ENCODE results near the gene ZEB1. TPM values are rescaled to one million over a fixed set of nuclear protein-coding genes. Genes with fewer than 3 reads are reported as not detected.

The ZEB1 gene
- total and polyA plus RNA-seq, 9 of the 15 experiments (the other 6 are each of a cell fraction or from before 2014, with no cell fraction given) = 2.1 to 8.4 (median 4.9) TPM

- no peak for TF ChIP-seq HOMEZ (CRISPR knock-in tag; IDR thresholded peaks at IDR 0.05)
Measured at GRCh38 chr10:31314256-31315150, 4.5 kb upstream of the ZEB1 start (continued).

- H3K9me3 ChIP-seq (replicated peaks; ENCODE audit: control insufficient read depth, insufficient read depth, low read depth, low read length) = no peaks in the 10 kb centered on the region
- in situ Hi-C loops (cut with MboI) = no loop called here
- FAIRE-seq (no peak), DNase-seq (ENCODE audit: extremely low read depth in 1 of 4, low spot score in 3 of 4) (no peak), ATAC-seq (no peak)
- peaks cover 8% of the 10 kb centered on the region; the same call in 2 of the 3 replicates for H3K79me2 ChIP-seq (ENCODE audit: control insufficient read depth, insufficient read depth, low read length)
- peaks cover 0 to 2% of the 10 kb centered on the region in 2 experiments; a peak in 2 of 5 replicates for H3K27me3 ChIP-seq (ENCODE audit: control insufficient read depth in 2 of 2, insufficient read depth in 2 of 2, low read length in 2 of 2)
- ChIA-PET CTCF (ENCODE audit: low intra/inter-chr PET ratio) (no interaction called here), POLR2A (no interaction called here)
- H3K36me3 ChIP-seq (ENCODE audit: control insufficient read depth, insufficient read depth, low read length) = no peaks in the 10 kb centered on the region
- H3K9me1 ChIP-seq (ENCODE audit: control insufficient read depth, insufficient read depth, low read length) = no peaks in the 10 kb centered on the region
- WGBS (ENCODE audit: insufficient coverage, low coverage, missing lambda C conversion rate) = 25% methylated on average over 4 of the region's 4 CpGs
- H3K9ac ChIP-seq (ENCODE audit: insufficient read depth in 1 of 2, low read depth in 2 of 2, low read length in 2 of 2) = no peak overlapping the region
- H4K20me1 ChIP-seq (replicated peaks; ENCODE audit: control insufficient read depth, insufficient read depth, low read length) = no peaks in the 10 kb centered on the region; the same call in 1 of the 2 replicates
- H2AFZ ChIP-seq (ENCODE audit: low read depth, low read length) = no peak overlapping the region
- H3K4me2 ChIP-seq (ENCODE audit: insufficient read depth, low read length) = no peak overlapping the region
- H3K4me1 ChIP-seq (replicated peaks in 1 of 2; ENCODE audit: control insufficient read depth in 2 of 2, insufficient read depth in 2 of 2, low read length in 2 of 2) = peaks cover 3 to 20% of the 10 kb centered on the region in 2 experiments; a peak in 3 of 5 replicates
- BruUV-seq (replicated peaks) = no TSS peak
- no peak overlapping the region for H3K27ac ChIP-seq (ENCODE audit: extremely low read depth, low read depth, low read length)
- intact Hi-C loops (cut with micrococcal nuclease) = no loop called here
- no peak overlapping the region for H3K4me3 ChIP-seq
- TF ChIP-seq KDM5B (IDR thresholded peaks at IDR 0.05; ENCODE audit: insufficient replicate concordance, low read depth, low read length) = no peak
- TF ChIP-seq MBD2 (IDR thresholded peaks at IDR 0.05; ENCODE audit: borderline replicate concordance, low read depth) = no peak
- TF ChIP-seq ZNF785 (CRISPR knock-in tag; IDR thresholded peaks at IDR 0.05) = no peak
- TF ChIP-seq PCBP1 (IDR thresholded peaks at IDR 0.05; ENCODE audit: low read depth, low read length, poor library complexity, severe bottlenecking) = no peak
- TF ChIP-seq MEF2D (tag; conservative IDR thresholded peaks at IDR 0.05; ENCODE audit: low read depth) = no peak
- TF ChIP-seq ZSCAN32 (CRISPR knock-in tag; IDR thresholded peaks at IDR 0.05) = no peak
- no peak for TF ChIP-seq NUFIP1 (IDR thresholded peaks at IDR 0.05; ENCODE audit: partially characterized antibody)
- TF ChIP-seq, protein P1, sequence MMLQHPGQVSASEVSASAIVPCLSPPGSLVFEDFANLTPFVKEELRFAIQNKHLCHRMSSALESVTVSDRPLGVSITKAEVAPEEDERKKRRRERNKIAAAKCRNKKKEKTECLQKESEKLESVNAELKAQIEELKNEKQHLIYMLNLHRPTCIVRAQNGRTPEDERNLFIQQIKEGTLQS (IDR thresholded peaks at IDR 0.05) = no peak
- TF ChIP-seq, protein P1 (CRISPR knock-in tag; conservative IDR thresholded peaks at IDR 0.05) = no peak
- no peak for TF ChIP-seq ZNF79 (CRISPR knock-in tag; IDR thresholded peaks at IDR 0.05; ENCODE audit: low read depth)
- TF ChIP-seq RBM22 (IDR thresholded peaks at IDR 0.05; ENCODE audit: low read depth, low read length, poor library complexity, severe bottlenecking) = no peak
- no peak for TF ChIP-seq ZNF217 (CRISPR knock-in tag; IDR thresholded peaks at IDR 0.05)
- no peak for TF ChIP-seq JUND (IDR thresholded peaks at IDR 0.05; ENCODE audit: borderline replicate concordance, low read depth, low read length)
- TF ChIP-seq JUND (tag; IDR thresholded peaks at IDR 0.05; ENCODE audit: borderline replicate concordance, low read depth, low read length) = no peak
- no peak for TF ChIP-seq JUN (IDR thresholded peaks at IDR 0.05; ENCODE audit: borderline replicate concordance, low read depth, low read length)
- TF ChIP-seq JUN (CRISPR knock-in tag; IDR thresholded peaks at IDR 0.05; ENCODE audit: borderline replicate concordance) = no peak
Measured at GRCh38 chr10:31315453-31315852, 3.6 kb upstream of the ZEB1 start.
